Measurements from ENCODE around the gene CACNA1B. TPM values are rescaled to one million over a fixed set of nuclear protein-coding genes. Genes with fewer than 3 reads are reported as not detected.

The CACNA1B gene
- total RNA-seq, 2 experiments from 2014 or later: 0.05 TPM

- CTCF ChIA-PET: no interaction called here
- H3K27me3 Mint-ChIP-seq (ENCODE audit: low read depth): peaks cover 14% of the 10 kb centered on the region
- no peaks in the 10 kb centered on the region for H3K9me3 Mint-ChIP-seq
- H3K36me3 Mint-ChIP-seq (ENCODE audit: low read depth): no peaks in the 10 kb centered on the region
- intact Hi-C loops (cut with micrococcal nuclease): no loop called here
- no peak overlapping the region for H3K4me3 Mint-ChIP-seq
- no peak overlapping the region for H3K27ac Mint-ChIP-seq
- DNase-seq: no peak
- peaks cover 4% of the 10 kb centered on the region for H3K4me1 Mint-ChIP-seq (ENCODE audit: low read depth)
Observed at GRCh38 chr9:138024131-138024530, 146.5 kb downstream of the CACNA1B start.

- intact Hi-C loops (cut with micrococcal nuclease): no loop called here
- DNase-seq: no peak
- Mint-ChIP-seq H3K4me1 (ENCODE audit: low read depth) (peaks cover 4% of the 10 kb centered on the region), H3K36me3 (ENCODE audit: low read depth) (no peaks in the 10 kb centered on the region), H3K9me3 (no peaks in the 10 kb centered on the region), H3K27me3 (ENCODE audit: low read depth) (peaks cover 15% of the 10 kb centered on the region), H3K27ac (no peak overlapping the region), H3K4me3 (no peak overlapping the region)
- CTCF ChIA-PET: no interaction called here
Observed at GRCh38 chr9:138024831-138025291, 147.3 kb downstream of the CACNA1B start.

- Mint-ChIP-seq H3K4me1 (ENCODE audit: low read depth) (peaks cover 4% of the 10 kb centered on the region), H3K9me3 (no peaks in the 10 kb centered on the region), H3K36me3 (ENCODE audit: low read depth) (no peaks in the 10 kb centered on the region), H3K27me3 (ENCODE audit: low read depth) (peaks cover 17% of the 10 kb centered on the region), H3K27ac (no peak overlapping the region), H3K4me3 (no peak overlapping the region)
- CTCF ChIA-PET: no interaction called here
- intact Hi-C loops (cut with micrococcal nuclease): no loop called here
- no peak for DNase-seq
Observed at GRCh38 chr9:138025417-138025816, 147.8 kb downstream of the CACNA1B start.

GRCh38 chr9:138025908-138026307, 148.3 kb downstream of the CACNA1B start:
- no peaks in the 10 kb centered on the region for H3K36me3 Mint-ChIP-seq (ENCODE audit: low read depth)
- peaks cover 4% of the 10 kb centered on the region for H3K4me1 Mint-ChIP-seq (ENCODE audit: low read depth)
- no peak for DNase-seq
- H3K27me3 Mint-ChIP-seq (ENCODE audit: low read depth): peaks cover 20% of the 10 kb centered on the region
- H3K4me3 Mint-ChIP-seq: no peak overlapping the region
- no peaks in the 10 kb centered on the region for H3K9me3 Mint-ChIP-seq
- CTCF ChIA-PET: no interaction called here
- intact Hi-C loops (cut with micrococcal nuclease): no loop called here
- H3K27ac Mint-ChIP-seq: no peak overlapping the region

GRCh38 chr9:138028596-138028995, 151.0 kb downstream of the CACNA1B start:
- no peak for DNase-seq

GRCh38 chr9:138031186-138031585, 153.6 kb downstream of the CACNA1B start:
- intact Hi-C loops (cut with micrococcal nuclease): no loop called here
- H3K9me3 Mint-ChIP-seq: peaks cover 9% of the 10 kb centered on the region
- no peak overlapping the region for H3K27ac Mint-ChIP-seq
- no peaks in the 10 kb centered on the region for H3K36me3 Mint-ChIP-seq (ENCODE audit: low read depth)
- no peak overlapping the region for H3K4me3 Mint-ChIP-seq
- CTCF ChIA-PET: no interaction called here
- no peaks in the 10 kb centered on the region for H3K4me1 Mint-ChIP-seq (ENCODE audit: low read depth)
- no peak for DNase-seq
- H3K27me3 Mint-ChIP-seq (ENCODE audit: low read depth): peaks cover 30% of the 10 kb centered on the region

More at GRCh38 chr9:138028596-138028995, 151.0 kb downstream of the CACNA1B start:
- Mint-ChIP-seq H3K4me3 (no peak overlapping the region), H3K9me3 (peaks cover 9% of the 10 kb centered on the region), H3K27ac (no peak overlapping the region), H3K27me3 (ENCODE audit: low read depth) (peaks cover 36% of the 10 kb centered on the region), H3K36me3 (ENCODE audit: low read depth) (no peaks in the 10 kb centered on the region), H3K4me1 (ENCODE audit: low read depth) (no peaks in the 10 kb centered on the region)
- intact Hi-C loops (cut with micrococcal nuclease): no loop called here
- CTCF ChIA-PET: no interaction called here

GRCh38 chr9:138033950-138034349, 156.4 kb downstream of the CACNA1B start:
- no peak overlapping the region for H3K4me3 Mint-ChIP-seq
- intact Hi-C loops (cut with micrococcal nuclease): no loop called here
- H3K27ac Mint-ChIP-seq: no peak overlapping the region
- H3K4me1 Mint-ChIP-seq (ENCODE audit: low read depth): no peaks in the 10 kb centered on the region
- DNase-seq: no peak
- CTCF ChIA-PET: no interaction called here
- peaks cover 34% of the 10 kb centered on the region for H3K27me3 Mint-ChIP-seq (ENCODE audit: low read depth)
- H3K36me3 Mint-ChIP-seq (ENCODE audit: low read depth): no peaks in the 10 kb centered on the region
- H3K9me3 Mint-ChIP-seq: peaks cover 9% of the 10 kb centered on the region

- CTCF ChIA-PET: no interaction called here
- no peak overlapping the region for H3K27ac Mint-ChIP-seq
- no peak overlapping the region for H3K4me3 Mint-ChIP-seq
- no peaks in the 10 kb centered on the region for H3K36me3 Mint-ChIP-seq (ENCODE audit: low read depth)
- intact Hi-C loops (cut with micrococcal nuclease): no loop called here
- H3K27me3 Mint-ChIP-seq (ENCODE audit: low read depth): peaks cover 18% of the 10 kb centered on the region
- no peak for DNase-seq
- H3K9me3 Mint-ChIP-seq: peaks cover 9% of the 10 kb centered on the region
- no peaks in the 10 kb centered on the region for H3K4me1 Mint-ChIP-seq (ENCODE audit: low read depth)
Observed at GRCh38 chr9:138037140-138037539, 159.6 kb downstream of the CACNA1B start.

- no peak overlapping the region for H3K27ac Mint-ChIP-seq
- DNase-seq: no peak
- intact Hi-C loops (cut with micrococcal nuclease): no loop called here
- H3K36me3 Mint-ChIP-seq (ENCODE audit: low read depth): no peaks in the 10 kb centered on the region
- no peak overlapping the region for H3K4me3 Mint-ChIP-seq
- H3K9me3 Mint-ChIP-seq: no peaks in the 10 kb centered on the region
- peaks cover 10% of the 10 kb centered on the region for H3K27me3 Mint-ChIP-seq (ENCODE audit: low read depth)
- CTCF ChIA-PET: no interaction called here
- no peaks in the 10 kb centered on the region for H3K4me1 Mint-ChIP-seq (ENCODE audit: low read depth)
Observed at GRCh38 chr9:138038244-138038671, 160.7 kb downstream of the CACNA1B start.

- CTCF ChIA-PET: no interaction called here
- intact Hi-C loops (cut with micrococcal nuclease): no loop called here
- H3K9me3 Mint-ChIP-seq: no peaks in the 10 kb centered on the region
- peaks cover 6% of the 10 kb centered on the region for H3K27me3 Mint-ChIP-seq (ENCODE audit: low read depth)
- H3K27ac Mint-ChIP-seq: no peak overlapping the region
- no peak for DNase-seq
- H3K36me3 Mint-ChIP-seq (ENCODE audit: low read depth): no peaks in the 10 kb centered on the region
- no peak overlapping the region for H3K4me3 Mint-ChIP-seq
- no peaks in the 10 kb centered on the region for H3K4me1 Mint-ChIP-seq (ENCODE audit: low read depth)
Observed at GRCh38 chr9:138040446-138041430, 163.2 kb downstream of the CACNA1B start.

GRCh38 chr9:138042146-138042545, 164.6 kb downstream of the CACNA1B start:
- DNase-seq: no peak
- no peaks in the 10 kb centered on the region for H3K4me1 Mint-ChIP-seq (ENCODE audit: low read depth)
- H3K36me3 Mint-ChIP-seq (ENCODE audit: low read depth): no peaks in the 10 kb centered on the region
- no peak overlapping the region for H3K4me3 Mint-ChIP-seq
- CTCF ChIA-PET: no interaction called here
- H3K27ac Mint-ChIP-seq: no peak overlapping the region
- H3K9me3 Mint-ChIP-seq: no peaks in the 10 kb centered on the region
- no peaks in the 10 kb centered on the region for H3K27me3 Mint-ChIP-seq (ENCODE audit: low read depth)
- intact Hi-C loops (cut with micrococcal nuclease): no loop called here

GRCh38 chr9:138042640-138043039, 165.1 kb downstream of the CACNA1B start:
- Mint-ChIP-seq H3K4me1 (ENCODE audit: low read depth) (no peaks in the 10 kb centered on the region), H3K9me3 (no peaks in the 10 kb centered on the region), H3K27me3 (ENCODE audit: low read depth) (no peaks in the 10 kb centered on the region), H3K27ac (no peak overlapping the region), H3K36me3 (ENCODE audit: low read depth) (no peaks in the 10 kb centered on the region), H3K4me3 (no peak overlapping the region)
- no peak for DNase-seq
- intact Hi-C loops (cut with micrococcal nuclease): no loop called here
- CTCF ChIA-PET: no interaction called here

- CTCF ChIA-PET: no interaction called here
Observed at GRCh38 chr9:138043061-138043410, 165.5 kb downstream of the CACNA1B start.

More at GRCh38 chr9:138043061-138043410, 165.5 kb downstream of the CACNA1B start:
- Mint-ChIP-seq H3K4me3 (no peak overlapping the region), H3K27ac (no peak overlapping the region), H3K27me3 (ENCODE audit: low read depth) (no peaks in the 10 kb centered on the region), H3K4me1 (ENCODE audit: low read depth) (no peaks in the 10 kb centered on the region), H3K36me3 (ENCODE audit: low read depth) (no peaks in the 10 kb centered on the region), H3K9me3 (no peaks in the 10 kb centered on the region)
- no peak for DNase-seq
- intact Hi-C loops (cut with micrococcal nuclease): no loop called here
